ENCODE results near the gene DNASE2B. TPM values are rescaled to one million over a fixed set of nuclear protein-coding genes. Genes with fewer than 3 reads are reported as not detected.
A peak's percentile ranks its signal among the peaks of the same experiment; 100 is the strongest.
"Not testable (repeated sequence)": the region's sequence is repeated elsewhere in the genome, so short reads cannot be mapped to it uniquely, and the experiment has no call there.

DNASE2B gene
- total RNA-seq, 2 donors from 2014 or later, result not detected

GRCh38 chr1:84434801-84435549 lies 36.7 kb downstream of the DNASE2B start:
- Mint-ChIP-seq H3K4me3 (no peak overlapping the region), H3K27me3 (no peaks in the 10 kb centered on the region), H3K36me3 (no peaks in the 10 kb centered on the region), H3K9me3 (no peaks in the 10 kb centered on the region), H3K4me1 (ENCODE audit: low read depth in 2 of 2) (peaks cover 0 to 10% of the 10 kb centered on the region in 2 donors), H3K27ac (no peak overlapping the region)
- ATAC-seq, result peak; percentile 58 to 66
- DNase-seq (ENCODE audit: low spot score), result no peak

- Mint-ChIP-seq H3K4me1 (ENCODE audit: low read depth in 2 of 2) (peaks cover under 1 to 10% of the 10 kb centered on the region in 2 donors), H3K27ac (no peak overlapping the region)
Observed at GRCh38 chr1:84436876-84437655, 38.8 kb downstream of the DNASE2B start.

GRCh38 chr1:84442256-84442655 lies 44.0 kb downstream of the DNASE2B start:
- peaks cover 8 to 17% of the 10 kb centered on the region in 2 donors for H3K4me1 Mint-ChIP-seq (ENCODE audit: low read depth in 2 of 2)
- H3K27ac Mint-ChIP-seq, result peak overlapping the region; percentile 49 to 53
- DNase-seq (ENCODE audit: low spot score), result no peak

More at GRCh38 chr1:84436876-84437655, 38.8 kb downstream of the DNASE2B start:
- ATAC-seq (peak; percentile 5 to 18), DNase-seq (ENCODE audit: low spot score) (no peak)
- Mint-ChIP-seq H3K9me3 (no peaks in the 10 kb centered on the region), H3K27me3 (no peaks in the 10 kb centered on the region), H3K4me3 (no peak overlapping the region), H3K36me3 (no peaks in the 10 kb centered on the region)

GRCh38 chr1:84442747-84443646 lies 44.7 kb downstream of the DNASE2B start:
- Mint-ChIP-seq H3K27me3 (peaks cover 17 to 19% of the 10 kb centered on the region in 2 donors), H3K27ac (peak overlapping the region; percentile 49 to 53), H3K4me3 (peak overlapping the region; percentile 31)
- peak in 1 of 2 donors; percentile 64 for ATAC-seq
- not testable (repeated sequence) for H3K36me3 Mint-ChIP-seq; DNase-seq (ENCODE audit: low spot score); H3K9me3 Mint-ChIP-seq; H3K4me1 Mint-ChIP-seq (ENCODE audit: low read depth in 2 of 2)

More at GRCh38 chr1:84442256-84442655, 44.0 kb downstream of the DNASE2B start:
- Mint-ChIP-seq H3K4me3 (peak overlapping the region; percentile 31), H3K9me3 (no peaks in the 10 kb centered on the region), H3K27me3 (peaks cover 16 to 18% of the 10 kb centered on the region in 2 donors), H3K36me3 (peaks cover 5% of the 10 kb centered on the region)
- ATAC-seq, result peak; percentile 98 to 99

- not testable (repeated sequence) for ATAC-seq; H3K27ac Mint-ChIP-seq; H3K4me1 Mint-ChIP-seq (ENCODE audit: low read depth in 2 of 2); H3K36me3 Mint-ChIP-seq; H3K9me3 Mint-ChIP-seq; DNase-seq (ENCODE audit: low spot score); H3K4me3 Mint-ChIP-seq
- H3K27me3 Mint-ChIP-seq, result peaks cover 20 to 25% of the 10 kb centered on the region in 2 donors
Observed at GRCh38 chr1:84448704-84449103, 50.4 kb downstream of the DNASE2B start.

- H3K4me3 Mint-ChIP-seq, result no peak overlapping the region
- no peak for DNase-seq (ENCODE audit: low spot score)
- no peaks in the 10 kb centered on the region for H3K4me1 Mint-ChIP-seq (ENCODE audit: low read depth in 2 of 2)
- peaks cover under 1% of the 10 kb centered on the region for H3K36me3 Mint-ChIP-seq
- H3K9me3 Mint-ChIP-seq, result no peaks in the 10 kb centered on the region
- H3K27me3 Mint-ChIP-seq, result peaks cover 22 to 25% of the 10 kb centered on the region in 2 donors
- no peak overlapping the region for H3K27ac Mint-ChIP-seq
- no peak for ATAC-seq
Observed at GRCh38 chr1:84450910-84451309, 52.6 kb downstream of the DNASE2B start.

GRCh38 chr1:84452436-84452835 lies 54.2 kb downstream of the DNASE2B start:
- DNase-seq (ENCODE audit: low spot score) (no peak), ATAC-seq (no peak)
- Mint-ChIP-seq H3K27ac (no peak overlapping the region), H3K4me1 (ENCODE audit: low read depth in 2 of 2) (no peaks in the 10 kb centered on the region), H3K9me3 (no peaks in the 10 kb centered on the region), H3K4me3 (no peak overlapping the region), H3K27me3 (peaks cover 21 to 22% of the 10 kb centered on the region in 2 donors), H3K36me3 (no peaks in the 10 kb centered on the region)

GRCh38 chr1:84462118-84462517 lies 63.8 kb downstream of the DNASE2B start:
- H3K9me3 Mint-ChIP-seq, result peaks cover 3% of the 10 kb centered on the region
- no peak overlapping the region for H3K4me3 Mint-ChIP-seq
- ATAC-seq (no peak), DNase-seq (ENCODE audit: low spot score) (no peak)
- H3K27ac Mint-ChIP-seq, result no peak overlapping the region
- H3K36me3 Mint-ChIP-seq, result no peaks in the 10 kb centered on the region
- peaks cover 38 to 44% of the 10 kb centered on the region in 2 donors for H3K27me3 Mint-ChIP-seq
- no peaks in the 10 kb centered on the region for H3K4me1 Mint-ChIP-seq (ENCODE audit: low read depth in 2 of 2)

Other genes with a start within 250 kb of the DNASE2B start
- gene SAMD13, start 96.8 kb upstream of the DNASE2B start, total RNA-seq, result under 1 TPM in 1 of 2 donors, not detected in 1; 0.33 TPM
- gene RPF1, start 80.8 kb downstream of the DNASE2B start, total RNA-seq, result 10 to 100 TPM; 27.6 to 44.5 TPM
- 1 to 10 TPM in 1 of 2 donors, under 1 TPM in 1; 0.95 to 3.0 TPM for gene SPATA1, start 107.9 kb downstream of the DNASE2B start, total RNA-seq
- gene GNG5, start 108.1 kb downstream of the DNASE2B start, total RNA-seq, result 100 to 1,000 TPM in 1 of 2 donors, 10 to 100 TPM in 1; 73.3 to 105 TPM
- 10 to 100 TPM; 10.1 to 20.9 TPM for gene CTBS, start 176.0 kb downstream of the DNASE2B start, total RNA-seq